GM12875 (cell line): ENCODE measurements around the gene ANKS1B.

Experiments used
- H3K4me3 ChIP-seq: one replicate; pipeline ENCODE4 v1.5.1; 2011; ENCODE audit warnings: low read depth, low read length, control low read depth
- CTCF ChIP-seq: IDR thresholded peaks from 2 replicates; pipeline ENCODE4 v1.5.1; 2011; ENCODE audit warnings: low read depth, mild to moderate bottlenecking, control low read depth, inconsistent platforms, low read length, moderate library complexity, borderline replicate concordance; ENCODE audit not compliant: insufficient read depth

The ANKS1B gene

GRCh38 chr12:99521664-99522063 is 463.1 kb downstream of the ANKS1B start:
- H3K4me3 ChIP-seq: no peak overlapping the region
- TF ChIP-seq CTCF: no peak

- H3K4me3 ChIP-seq: no peak overlapping the region
- no peak for TF ChIP-seq CTCF
These were observed 471.7 kb downstream of the ANKS1B start for GRCh38 chr12:99513066-99513465.

GRCh38 chr12:99505805-99506204 is 478.9 kb downstream of the ANKS1B start:
- no peak for TF ChIP-seq CTCF
- H3K4me3 ChIP-seq: no peak overlapping the region

- H3K4me3 ChIP-seq: no peak overlapping the region
- no peak for TF ChIP-seq CTCF
These were observed 486.0 kb downstream of the ANKS1B start for GRCh38 chr12:99498756-99499155.

GRCh38 chr12:99495799-99496198 is 488.9 kb downstream of the ANKS1B start:
- no peak for TF ChIP-seq CTCF
- no peak overlapping the region for H3K4me3 ChIP-seq

GRCh38 chr12:99493197-99493596 is 491.5 kb downstream of the ANKS1B start:
- no peak overlapping the region for H3K4me3 ChIP-seq
- TF ChIP-seq CTCF: no peak

- no peak for TF ChIP-seq CTCF
These were observed 498.5 kb downstream of the ANKS1B start for GRCh38 chr12:99486277-99486676.

More at GRCh38 chr12:99486277-99486676, 498.5 kb downstream of the ANKS1B start:
- H3K4me3 ChIP-seq: no peak overlapping the region
